SW480 (cell line): Measurements from ENCODE around the gene ARPIN.
A peak's percentile ranks its signal among the peaks of the same experiment; 100 is the strongest.
"Not testable (repeated sequence)": the region's sequence is repeated elsewhere in the genome, so short reads cannot be mapped to it uniquely, and the experiment has no call there.

Experiments
- DNase-seq: peaks from one replicate; pipeline ENCODE4 v3.0.0-alpha.2; 2016; ENCODE audit warnings: low spot score

The ARPIN gene

GRCh38 chr15:89910891-89911626 lies 1.7 kb downstream of the ARPIN start:
- no peak for DNase-seq

GRCh38 chr15:89909611-89910010 lies 3.1 kb downstream of the ARPIN start:
- no peak for DNase-seq

- no peak for DNase-seq
Measured at GRCh38 chr15:89908226-89908625, 4.5 kb downstream of the ARPIN start.

- DNase-seq = no peak
Measured at GRCh38 chr15:89907289-89907688, 5.5 kb downstream of the ARPIN start.

- DNase-seq = no peak
Measured at GRCh38 chr15:89905846-89906378, 6.8 kb downstream of the ARPIN start.

GRCh38 chr15:89904519-89904918 lies 8.2 kb downstream of the ARPIN start:
- no peak for DNase-seq

- no peak for DNase-seq
Measured at GRCh38 chr15:89903858-89904130, 9.0 kb downstream of the ARPIN start.

- no peak for DNase-seq
Measured at GRCh38 chr15:89903015-89903857, 9.5 kb downstream of the ARPIN start.

GRCh38 chr15:89900849-89901248 lies 11.9 kb downstream of the ARPIN start:
- no peak for DNase-seq

- DNase-seq = no peak
Measured at GRCh38 chr15:89899951-89900567, 12.7 kb downstream of the ARPIN start.

GRCh38 chr15:89899295-89899945 lies 13.3 kb downstream of the ARPIN start:
- DNase-seq = no peak

- peak; percentile 80 for DNase-seq
Measured at GRCh38 chr15:89898614-89899294, 14.0 kb downstream of the ARPIN start.

- DNase-seq = no peak
Measured at GRCh38 chr15:89898146-89898545, 14.6 kb downstream of the ARPIN start.

GRCh38 chr15:89893696-89894447 lies 18.9 kb downstream of the ARPIN start, which contains the start of gene AP3S2:
TSS of gene AP3S2 (minus strand) at chr15:89893994. CDS start at chr15:89893949, 45 bp downstream.
- DNase-seq = peak; percentile 96

- peak; percentile 13 for DNase-seq
Measured at GRCh38 chr15:89893027-89893426, 19.7 kb downstream of the ARPIN start.

GRCh38 chr15:89888214-89888804 lies 24.4 kb downstream of the ARPIN start:
- peak; percentile 21 for DNase-seq

- no peak for DNase-seq
Measured at GRCh38 chr15:89885611-89886010, 27.1 kb downstream of the ARPIN start.

GRCh38 chr15:89885179-89885578 lies 27.6 kb downstream of the ARPIN start:
- not testable (repeated sequence) for DNase-seq

- no peak for DNase-seq
Measured at GRCh38 chr15:89883518-89883917, 29.2 kb downstream of the ARPIN start.

- DNase-seq = no peak
Measured at GRCh38 chr15:89880727-89881126, 32.0 kb downstream of the ARPIN start.
